GM12878 (cell line): ENCODE data around the gene DUSP22. TPM values are rescaled to one million over a fixed set of nuclear protein-coding genes. Genes with fewer than 3 reads are reported as not detected.
A peak's percentile ranks its signal among the peaks of the same experiment; 100 is the strongest.

ENCODE experiments used
- ATAC-seq: fragments of 200-7000 bp; cut with Tn5 transposase; 3 replicates; pipeline ENCODE4 v1.9.1; 2020; ENCODE audit warnings: mild to moderate bottlenecking, moderate library complexity
- BruUV-seq: library from RNA; stranded (reverse); fragments of 400-500 nt; replicated peaks from 2 replicates; lab custom pipeline; 2021; lab: Mats Ljungman, UMichigan
- CTCF ChIA-PET: fragments of 300-600 bp; sonication (Branson Sonifier 250); formaldehyde crosslinking; extraction: SDS; loops from one replicate; lab custom pipeline; 2021; ENCODE audit warnings: inconsistent platforms; lab: Yijun Ruan, JAX
- POLR2A ChIA-PET: fragments of 350-600 bp; formaldehyde crosslinking; extraction: SDS; loops from one replicate; lab custom pipeline; 2021; ENCODE audit warnings: inconsistent platforms; lab: Charles Lee
- RAD21 ChIA-PET: fragments of 300-600 bp; sonication (Branson Sonifier 250); formaldehyde crosslinking; loops from one replicate; lab custom pipeline; 2023; ENCODE audit warnings: antibody characterized with exemption; ENCODE audit not compliant: unreplicated experiment; lab: Charles Lee
- SMC1A ChIA-PET: fragments of 300-600 bp; sonication (Branson Sonifier 250); formaldehyde crosslinking; loops from one replicate; lab custom pipeline; 2023; ENCODE audit not compliant: unreplicated experiment, uncharacterized antibody; lab: Charles Lee
- DNase-seq: peaks from one replicate; pipeline ENCODE4 v3.0.0-alpha.2; 2011; ENCODE audit warnings: low read depth, low spot score
- FAIRE-seq: peaks from 3 replicates; lab custom pipeline; 2011; peaks lifted over from hg19 to GRCh38; lab: Jason Lieb, UNC
- H2AFZ ChIP-seq: 2 replicates; pipeline ENCODE4 v1.6.0; 2011; ENCODE audit warnings: low read depth, low read length, control low read depth; ENCODE audit not compliant: control insufficient read depth
- H3K27ac ChIP-seq: 2 replicates; pipeline ENCODE4 v1.5.1; 2011; ENCODE audit warnings: control low read depth; ENCODE audit not compliant: control insufficient read depth, insufficient read depth
- H3K27me3 ChIP-seq, 2 experiments: replicated peaks in 1 of 2; 2 replicates each; pipeline versions ENCODE4 v1.6.0 to v1.6.1; 2011; ENCODE audit warnings: low read length in 1 of 2; ENCODE audit not compliant: control insufficient read depth in 2 of 2, insufficient read depth in 2 of 2
- H3K36me3 ChIP-seq, 2 experiments: 2 replicates each; pipeline ENCODE4 v1.5.1; 2011; ENCODE audit warnings: low read length in 1 of 2; ENCODE audit not compliant: control insufficient read depth in 2 of 2, insufficient read depth in 2 of 2
- H3K4me1 ChIP-seq: 2 replicates; pipeline ENCODE4 v1.6.1; 2011; ENCODE audit warnings: mild to moderate bottlenecking, low read length, moderate library complexity, mixed read lengths; ENCODE audit not compliant: control insufficient read depth, insufficient read depth
- H3K4me2 ChIP-seq: 2 replicates; pipeline ENCODE4 v1.6.0; 2011; ENCODE audit warnings: control low read depth; ENCODE audit not compliant: control insufficient read depth, insufficient read depth
- H3K4me3 ChIP-seq: fragments of 200-600 bp; sonication (generic); 2 replicates; pipeline ENCODE4 v1.5.1; 2016
- H3K79me2 ChIP-seq: 2 replicates; pipeline ENCODE4 v1.6.0; 2011; ENCODE audit warnings: low read length; ENCODE audit not compliant: control insufficient read depth, insufficient read depth
- H3K9ac ChIP-seq: 2 replicates; pipeline ENCODE4 v1.8.0; 2011; ENCODE audit warnings: low read length, control low read depth, mixed read lengths; ENCODE audit not compliant: control insufficient read depth, insufficient read depth
- H3K9me3 ChIP-seq: replicated peaks from 3 replicates; pipeline ENCODE4 v1.5.1; 2011; ENCODE audit warnings: mild to moderate bottlenecking, low read length; ENCODE audit not compliant: control insufficient read depth, insufficient read depth
- H4K20me1 ChIP-seq: 2 replicates; pipeline ENCODE4 v1.6.0; 2011; ENCODE audit not compliant: control insufficient read depth, insufficient read depth
- ATF7 ChIP-seq: fragments of 450-650 bp; IDR thresholded peaks from 2 replicates; pipeline ENCODE4 v1.6.1; 2016; ENCODE audit warnings: low read depth, mild to moderate bottlenecking
- CBX3 ChIP-seq: fragments of 200-600 bp; sonication (generic); IDR thresholded peaks from 2 replicates; pipeline ENCODE4 v1.6.1; 2016; ENCODE audit warnings: low read depth, borderline replicate concordance
- CUX1 ChIP-seq: IDR thresholded peaks from 2 replicates; pipeline ENCODE4 v1.6.1; 2012; ENCODE audit warnings: improper control_type of control experiment, low read depth, low read length; ENCODE audit not compliant: insufficient replicate concordance
- EP300 ChIP-seq, 2 experiments: fragments of 150-350 bp in 1 of 2; IDR thresholded peaks; 2 replicates each; pipeline ENCODE4 v1.6.1; 2011 to 2012; ENCODE audit warnings: low read depth in 2 of 2, low read length in 2 of 2, borderline replicate concordance in 1 of 2, improper control_type of control experiment in 1 of 2, inconsistent platforms in 1 of 2; ENCODE audit not compliant: control insufficient read depth in 1 of 2
- HDAC6 ChIP-seq: fragments of 200-600 bp; sonication (generic); IDR thresholded peaks from one replicate; pipeline ENCODE4 v1.8.0; 2017; ENCODE audit warnings: antibody characterized with exemption; ENCODE audit not compliant: unreplicated experiment
- PAX8 ChIP-seq: fragments of 450-650 bp; IDR thresholded peaks from 2 replicates; pipeline ENCODE4 v1.6.1; 2017; ENCODE audit warnings: mild to moderate bottlenecking, moderate library complexity
- RB1 ChIP-seq: fragments of 450-650 bp; formaldehyde crosslinking; IDR thresholded peaks from 2 replicates; pipeline ENCODE4 v1.6.1; 2017; ENCODE audit warnings: mild to moderate bottlenecking, borderline replicate concordance
- RUNX3 ChIP-seq: IDR thresholded peaks from 2 replicates; pipeline ENCODE4 v1.6.1; 2012; ENCODE audit warnings: low read length, inconsistent platforms
- SIX5 ChIP-seq: IDR thresholded peaks from 2 replicates; pipeline ENCODE4 v1.6.1; 2011; ENCODE audit warnings: mild to moderate bottlenecking, low read depth, low read length, moderate library complexity; ENCODE audit not compliant: severe bottlenecking
- SKIL ChIP-seq: fragments of 450-650 bp; IDR thresholded peaks from 2 replicates; pipeline ENCODE4 v1.6.1; 2017; ENCODE audit warnings: mild to moderate bottlenecking, low read depth, inconsistent platforms; ENCODE audit not compliant: poor library complexity, severe bottlenecking
- SP1 ChIP-seq: IDR thresholded peaks from one replicate; pipeline ENCODE4 v1.6.1; 2011; ENCODE audit warnings: low read depth, low read length
- USF2 ChIP-seq: IDR thresholded peaks from 2 replicates; pipeline ENCODE4 v1.6.1; 2011; ENCODE audit warnings: low read depth, low read length, improper control_type of control experiment, borderline replicate concordance
- ZNF384 ChIP-seq: IDR thresholded peaks from 2 replicates; pipeline ENCODE4 v1.6.1; 2012; ENCODE audit warnings: low read depth, mild to moderate bottlenecking, low read length, improper control_type of control experiment, borderline replicate concordance
- WGBS: methylation state at CpG from one replicate; pipeline ENCODE4 v1.1.6; 2016; ENCODE audit warnings: low lambda C conversion rate; ENCODE audit not compliant: insufficient replicate concordance, insufficient coverage; ENCODE audit errors: missing lambda C conversion rate; 5-methylcytosine and 5-hydroxymethylcytosine counted together
- in situ Hi-C: fragments of 300-500 bp; cut with MboI; formaldehyde crosslinking; loops from 9 replicates; pipeline ENCODE4 v1.14.3; 2018; ENCODE audit warnings: mixed read lengths
- intact Hi-C: fragments of 100-400 bp; cut with micrococcal nuclease; formaldehyde crosslinking; loops from one replicate; pipeline ENCODE4 v1.14.2; 2022; ENCODE audit not compliant: unreplicated experiment
- polyA plus RNA-seq, 11 experiments: library from polyadenylated mRNA; depleted of rRNA in 4 of 11; unstranded in 6 of 11; stranded (reverse) in 5 of 11; fragments of >200 nt; fragmentation: Nextera tagmentation in 4 of 11; fragmentation: Illumina TruSeq in 1 of 11; extraction: Ambion mirVana in 4 of 11; extraction: Trizol in 1 of 11; gene quantifications; 1 replicate in 1 of 11; 2 replicates in 10 of 11; pipeline versions ENCODE4 v1.2.1 to v1.2.3, GENCODE V29; 2011 to 2016; ENCODE audit warnings: inconsistent platforms in 2 of 11, missing spikeins in 2 of 11, low read depth in 1 of 11
- total RNA-seq, 4 experiments: library from RNA; depleted of rRNA in 3 of 4; stranded (reverse); fragments of >200 nt in 3 of 4; fragmentation: Illumina TruSeq in 1 of 4; extraction: Trizol in 1 of 4; gene quantifications; 2 replicates each; pipeline versions ENCODE4 v1.2.1 to v1.2.3, GENCODE V29; 2013 to 2021

DUSP22 gene
- total and polyA plus RNA-seq, 10 of the 15 experiments (the other 5 are each of a cell fraction or from before 2014, with no cell fraction given): 78.9 to 156 (median 107) TPM

- TF ChIP-seq HDAC6 (no peak), CUX1 (peak; percentile 47), PAX8 (no peak), SP1 (no peak)
Observed at GRCh38 chr6:399785-400534, 107.7 kb downstream of the DUSP22 start (continued).

- WGBS: 53% methylated on average over 6 of the region's 6 CpGs
- POLR2A ChIA-PET: interaction anchor here (1.1 to 1.7 kb wide), 5 partner anchors 10 to 211 kb away, joined by 3 to 4 read pairs (median 3); partner anchors contain the start of gene IRF4
- in situ Hi-C loops (no loop called here), intact Hi-C loops (no loop called here)
- Histone ChIP-seq H3K27ac (no peak overlapping the region), H3K79me2 (peaks cover 89% of the 10 kb centered on the region), H3K9me3 (no peaks in the 10 kb centered on the region), H3K4me1 (peaks cover 28% of the 10 kb centered on the region), H3K27me3 (no peaks in the 10 kb centered on the region), H3K36me3 (peaks cover 56 to 67% of the 10 kb centered on the region in 2 experiments), H2AFZ (no peak overlapping the region), H3K9ac (no peak overlapping the region), H4K20me1 (peaks cover 32% of the 10 kb centered on the region), H3K4me3 (peak overlapping the region; percentile 59), H3K4me2 (peak overlapping the region; percentile 57)
- CTCF ChIA-PET: interaction anchor here (1.0 to 2.1 kb wide), 2 partner anchors 10 to 174 kb away, joined by 3 to 13 read pairs; no protein-coding TSS in a partner anchor
- RAD21 ChIA-PET: interaction anchor here (0.9 to 5.1 kb wide), 12 partner anchors 10 to 212 kb away, joined by 3 to 43 read pairs (median 5); partner anchors contain the start of gene IRF4
- no TSS peak for BruUV-seq
- ATAC-seq (no peak), DNase-seq (no peak), FAIRE-seq (no peak)
- SMC1A ChIA-PET: interaction anchor here (1.0 to 3.2 kb wide), 6 partner anchors 10 to 173 kb away, joined by 3 to 11 read pairs (median 6); partner anchors contain the start of gene DUSP22
- TF ChIP-seq SKIL (peak; percentile 12), EP300 (IDR thresholded peaks at IDR 0.05; ENCODE audit: borderline replicate concordance in 1 of 2, control insufficient read depth in 1 of 2, low read depth in 2 of 2, low read length in 2 of 2) (no peak), SIX5 (no peak), ATF7 (peak; percentile 83), USF2 (no peak), RUNX3 (no peak), RB1 (no peak), CBX3 (no peak), ZNF384 (no peak)
Observed at GRCh38 chr6:400815-401214, 108.5 kb downstream of the DUSP22 start.
